CD4-positive, alpha-beta T cell treated with Interleukin-4 for 4 hours (primary cell): ENCODE results near the gene OTUD4.
"Not testable (repeated sequence)": the region's sequence is repeated elsewhere in the genome, so short reads cannot be mapped to it uniquely, and the experiment has no call there.

Source experiments
- DNase-seq: peaks from one replicate; pipeline ENCODE4 v3.0.0-alpha.2; 2020

The OTUD4 gene

DNA sequence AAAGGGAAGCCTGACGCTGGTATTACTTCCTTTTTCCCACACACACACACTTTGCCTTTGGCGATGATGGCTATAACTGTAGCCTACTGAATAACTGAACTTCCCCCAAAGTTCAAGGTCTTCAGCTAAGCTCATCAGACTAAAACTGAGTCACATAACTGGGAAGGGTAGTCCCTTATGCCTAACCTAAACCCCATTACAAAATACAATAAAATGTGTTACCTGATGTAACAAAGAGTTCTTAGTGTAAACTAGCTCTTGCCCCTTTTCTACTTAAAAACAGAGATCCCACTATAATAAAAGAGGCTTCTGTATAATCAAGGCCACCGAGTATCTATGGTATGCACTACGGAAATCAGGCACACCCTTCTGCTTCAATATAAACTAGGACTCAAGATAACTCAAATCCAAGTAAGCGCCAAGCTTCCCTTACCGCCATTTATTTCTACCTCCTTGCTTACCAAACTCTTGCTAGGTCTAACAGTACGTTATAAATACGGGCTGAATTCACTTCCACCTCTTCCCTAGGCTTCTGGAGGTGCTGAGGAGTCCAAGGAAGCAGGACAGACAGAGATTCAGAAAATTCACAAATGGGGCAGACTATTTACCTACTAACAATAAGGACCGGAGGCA is 2.4 kb downstream of the OTUD4 start:
- DNase-seq, result peak; percentile 35

DNA sequence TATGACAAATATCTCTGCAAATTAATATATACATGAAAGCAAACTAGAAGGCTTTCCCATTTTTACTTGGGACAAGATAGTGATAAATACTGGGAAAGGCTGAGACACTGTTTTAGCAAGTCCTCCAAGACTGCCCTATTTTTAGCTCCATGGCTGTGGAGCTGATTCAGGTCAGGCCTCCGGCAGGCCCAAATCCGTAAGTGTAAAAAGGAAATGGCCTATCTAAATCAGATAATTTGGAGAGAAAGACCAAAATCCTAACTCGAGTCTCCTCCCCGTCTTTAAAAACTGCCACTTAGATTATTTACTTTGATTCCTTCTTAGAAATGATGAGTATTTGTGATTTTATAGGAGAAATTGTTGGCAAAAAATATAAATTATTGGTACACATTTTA is 2.9 kb downstream of the OTUD4 start:
- DNase-seq, result no peak

DNA sequence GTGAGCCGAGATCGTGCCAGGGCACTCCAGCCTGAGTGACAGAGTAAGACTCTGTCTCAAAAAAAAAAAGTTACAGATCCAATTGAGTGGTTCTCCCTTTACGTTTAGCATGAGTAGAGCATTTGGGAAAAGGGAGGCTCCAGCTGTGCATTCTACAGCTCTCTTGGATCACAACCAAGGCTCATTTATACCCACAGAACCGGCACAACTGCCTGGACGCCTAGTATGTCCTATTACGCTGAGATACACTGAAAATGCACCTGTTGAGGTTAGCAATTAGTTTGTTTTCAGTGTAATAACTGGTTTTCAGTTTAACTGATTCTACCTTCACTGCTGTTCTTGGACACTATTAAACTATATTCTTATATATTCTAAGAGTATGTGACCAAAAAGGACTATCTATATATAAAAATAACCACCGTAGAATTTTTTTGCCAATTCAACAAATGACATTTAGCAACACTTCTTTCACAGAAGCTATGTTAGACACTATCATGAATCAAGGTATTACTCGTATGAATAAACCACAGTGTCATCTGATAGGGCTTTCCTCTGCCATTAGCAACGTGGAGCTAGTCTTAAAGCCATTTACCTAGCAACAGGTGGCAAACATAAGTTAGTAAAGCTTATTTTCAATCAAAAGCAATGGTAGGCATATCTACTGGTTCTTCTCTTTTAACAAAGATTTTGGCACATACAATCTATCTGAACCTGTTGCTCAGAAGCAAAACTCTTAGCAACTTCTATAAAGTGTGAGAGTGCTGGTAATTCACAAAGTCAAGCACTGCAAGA is 3.6 kb downstream of the OTUD4 start:
- DNase-seq, result peak; percentile 52

- DNase-seq, result no peak
Observed at GRCh38 chr4:145171911-145172310, 8.5 kb downstream of the OTUD4 start.

GRCh38 chr4:145170223-145170622 is 10.2 kb downstream of the OTUD4 start:
- DNase-seq, result no peak

- DNase-seq, result no peak
Observed at GRCh38 chr4:145168581-145169187, 11.7 kb downstream of the OTUD4 start.

DNA sequence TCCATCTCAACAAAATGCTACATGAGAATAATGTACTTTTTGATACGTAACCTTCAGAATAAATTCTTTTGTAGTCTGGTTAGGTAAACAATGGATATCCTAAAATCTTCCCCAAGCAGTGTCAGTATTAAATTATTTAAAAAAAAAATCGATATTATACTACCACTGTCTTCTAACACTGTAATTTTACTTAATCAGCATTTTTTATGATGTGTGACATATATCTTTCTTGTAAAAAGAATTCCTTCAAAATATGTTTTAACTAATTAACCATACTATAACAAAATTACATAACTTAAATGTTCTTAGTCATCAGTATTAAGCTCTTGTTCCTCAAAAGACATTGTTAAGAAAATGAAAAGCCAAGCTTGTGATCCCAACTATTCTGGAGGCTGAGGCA is 12.5 kb downstream of the OTUD4 start:
- DNase-seq, result no peak

DNA sequence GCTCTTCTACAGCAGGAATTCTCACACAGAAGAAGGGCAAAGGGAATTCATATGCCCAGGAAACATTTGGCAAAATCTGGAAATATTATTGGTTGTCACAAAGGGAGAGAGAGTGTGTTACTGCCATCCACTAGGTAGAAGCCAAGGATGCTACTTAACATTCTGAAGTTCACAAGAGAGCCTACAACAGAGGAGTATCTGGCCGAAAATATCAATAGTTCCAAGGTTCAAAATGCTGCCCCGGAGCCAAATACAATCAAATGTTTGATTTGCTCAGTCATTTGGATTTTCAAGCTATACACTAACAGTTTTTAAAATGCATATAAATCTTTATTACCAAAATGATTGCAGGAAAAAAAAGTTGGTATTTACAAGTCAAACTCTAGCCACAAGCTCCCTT is 18.8 kb downstream of the OTUD4 start:
- DNase-seq, result no peak

- no peak for DNase-seq
Observed at GRCh38 chr4:145156986-145157385, 23.4 kb downstream of the OTUD4 start.

DNA sequence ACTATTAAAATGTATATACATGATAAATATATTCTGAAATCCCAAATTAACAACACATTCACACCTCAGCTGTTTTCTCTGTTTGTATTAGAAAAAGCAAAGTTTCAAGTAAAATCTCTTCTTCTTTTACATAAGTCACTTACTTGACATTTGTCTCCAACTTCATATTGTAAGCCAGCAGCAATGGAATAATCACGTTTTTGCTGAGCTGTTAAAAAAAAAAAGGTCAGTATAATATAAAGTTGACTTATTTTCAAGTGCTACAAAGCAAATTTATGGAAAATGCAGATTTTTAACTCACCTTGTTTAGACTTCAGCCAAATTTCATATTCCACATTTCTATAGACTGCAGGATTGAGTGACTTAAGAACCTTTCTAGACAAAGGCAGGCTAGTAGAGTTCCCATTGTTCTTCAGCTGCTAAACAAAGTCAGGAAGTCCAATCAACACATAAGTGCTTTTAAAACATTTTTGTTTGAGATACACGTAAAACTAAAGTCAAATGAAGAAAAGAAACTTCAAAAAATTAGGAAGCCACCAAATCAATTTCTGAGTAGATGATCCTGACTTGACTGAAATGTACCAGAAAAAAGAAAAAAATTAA is 25.0 kb downstream of the OTUD4 start:
- DNase-seq, result no peak

DNA sequence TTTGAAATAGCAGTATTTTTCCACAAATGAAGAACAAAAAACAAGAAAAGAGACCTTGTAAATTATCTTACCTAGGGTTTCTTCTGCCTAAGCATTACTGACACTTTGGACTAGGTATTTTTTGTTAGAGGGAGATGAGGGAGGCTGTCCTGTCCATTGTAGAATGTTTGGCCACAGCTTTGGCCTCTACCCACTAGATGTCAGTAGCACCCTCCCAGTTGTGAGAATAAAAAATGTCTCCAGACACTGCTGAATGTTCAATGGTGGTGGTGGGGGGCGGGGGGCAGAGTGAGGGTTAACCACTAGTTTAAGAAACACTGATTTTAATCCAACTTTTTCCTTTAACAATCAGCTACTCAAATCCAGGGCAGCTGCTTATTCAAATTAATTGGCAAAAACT is 25.8 kb downstream of the OTUD4 start:
- DNase-seq, result peak; percentile 24

DNA sequence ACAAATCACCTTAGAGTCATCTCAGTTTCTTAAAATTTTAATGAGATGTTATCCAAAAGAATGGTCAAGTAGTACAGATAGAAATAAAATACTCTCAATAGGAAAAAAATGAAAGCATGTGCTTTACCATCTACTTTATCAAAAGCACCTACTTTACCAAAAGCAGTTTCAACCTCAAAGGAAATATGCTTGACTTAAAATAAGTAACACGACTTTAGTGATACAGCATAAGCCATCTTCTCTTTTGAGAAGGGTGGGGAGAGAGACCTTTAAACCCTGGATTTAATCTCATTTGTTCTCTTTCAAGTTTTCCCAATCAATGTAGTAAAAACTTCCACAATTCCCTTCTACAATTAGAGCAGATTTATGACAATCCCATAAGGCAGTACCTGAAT is 26.5 kb downstream of the OTUD4 start:
- no peak for DNase-seq

GRCh38 chr4:145153181-145153903 is 27.0 kb downstream of the OTUD4 start:
- DNase-seq, result no peak

DNA sequence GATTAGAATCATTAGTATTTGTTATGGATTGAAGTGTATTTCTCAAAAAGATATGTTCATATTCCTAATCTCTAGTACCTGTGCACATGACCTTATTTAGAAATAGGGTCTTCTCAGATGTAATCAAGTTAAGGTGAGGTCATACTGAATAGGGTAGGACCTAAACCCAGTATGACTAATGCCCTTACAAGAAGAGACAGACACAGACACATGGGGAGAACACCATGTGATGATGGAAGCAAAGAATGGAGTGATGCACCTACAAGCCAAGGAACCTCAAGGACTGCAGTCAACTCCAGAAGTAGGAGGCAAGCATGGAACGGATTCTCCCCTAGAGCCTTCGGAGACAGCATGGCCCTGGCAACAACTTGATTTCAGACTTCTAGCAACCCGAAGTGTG is 31.4 kb downstream of the OTUD4 start:
- no peak for DNase-seq

- DNase-seq, result not testable (repeated sequence)
Observed at GRCh38 chr4:145136219-145136618, 44.2 kb downstream of the OTUD4 start.

DNA sequence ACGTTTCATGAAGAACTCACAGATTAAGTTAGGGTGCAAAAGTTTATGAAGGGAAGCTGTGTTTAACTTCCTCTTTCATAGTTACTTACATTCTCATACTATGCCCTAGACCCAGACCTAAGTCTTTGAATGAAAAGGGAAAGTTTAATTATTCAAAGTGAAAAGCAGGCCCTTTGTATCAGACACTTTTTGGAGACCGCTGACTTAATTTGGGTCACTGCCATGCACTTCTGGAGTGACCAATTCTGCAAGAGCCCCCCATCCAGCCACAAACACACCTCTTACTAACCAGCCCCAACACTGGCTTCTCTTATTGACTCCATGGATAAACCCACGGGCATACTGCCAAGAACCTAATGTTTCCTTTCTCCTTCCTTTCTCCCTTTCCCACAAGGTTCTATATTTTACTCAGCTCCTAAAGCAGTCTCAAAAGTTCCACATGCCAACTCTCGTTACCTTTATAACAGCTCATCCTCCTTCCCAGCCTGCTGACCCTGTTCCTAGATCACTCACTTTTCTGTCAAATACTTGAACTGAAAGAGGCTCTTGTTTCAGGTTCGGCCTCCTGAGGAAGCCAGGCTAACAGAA is 47.8 kb downstream of the OTUD4 start:
- DNase-seq, result no peak

- DNase-seq, result no peak
Observed at GRCh38 chr4:145131848-145132247, 48.5 kb downstream of the OTUD4 start.

GRCh38 chr4:145130788-145131399 is 49.5 kb downstream of the OTUD4 start:
- no peak for DNase-seq

GRCh38 chr4:145130130-145130529 is 50.3 kb downstream of the OTUD4 start:
- no peak for DNase-seq

- no peak for DNase-seq
Observed at GRCh38 chr4:145125396-145125795, 55.0 kb downstream of the OTUD4 start.

DNA sequence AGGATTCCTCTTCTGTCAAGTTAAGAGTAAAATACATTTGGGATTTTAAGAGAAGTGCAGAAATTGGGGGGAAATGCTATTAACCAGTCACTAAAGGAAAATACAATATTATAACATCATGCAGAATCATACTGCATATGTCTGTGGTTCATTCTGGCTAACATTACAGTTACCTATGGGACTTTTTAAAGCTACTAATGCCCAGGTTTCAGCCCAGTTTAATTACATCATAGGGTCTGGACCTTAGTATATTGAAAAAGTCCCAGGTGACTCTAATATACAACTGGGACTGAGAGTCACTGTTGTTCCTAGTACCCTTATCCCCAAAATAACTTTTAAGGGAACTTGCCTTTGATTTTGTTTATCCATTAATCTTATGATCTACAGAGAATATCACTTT is 72.3 kb downstream of the OTUD4 start:
- DNase-seq, result no peak

- DNase-seq, result no peak
Observed at GRCh38 chr4:145107126-145107525, 73.3 kb downstream of the OTUD4 start.
